GM19035 (cell line): Measurements from ENCODE around the gene EDN1.
"Not testable (repeated sequence)": the region's sequence is repeated elsewhere in the genome, so short reads cannot be mapped to it uniquely, and the experiment has no call there.

Source experiments
- ATAC-seq: cut with Tn5 transposase; IDR thresholded peaks from one replicate; pipeline ENCODE4 v1.9.1; 2021; ENCODE audit not compliant: unreplicated experiment

Gene EDN1

GRCh38 chr6:12324099-12324498 is 33.9 kb downstream of the EDN1 start:
- no peak for ATAC-seq

- no peak for ATAC-seq
These were observed 34.6 kb downstream of the EDN1 start for GRCh38 chr6:12324748-12325147.

GRCh38 chr6:12325872-12326271 is 35.7 kb downstream of the EDN1 start:
- ATAC-seq, result no peak

GRCh38 chr6:12327391-12327790 is 37.2 kb downstream of the EDN1 start:
- ATAC-seq, result no peak

- ATAC-seq, result no peak
These were observed 37.8 kb downstream of the EDN1 start for GRCh38 chr6:12327988-12328387.

- no peak for ATAC-seq
These were observed 38.5 kb downstream of the EDN1 start for GRCh38 chr6:12328701-12329100.

- no peak for ATAC-seq
These were observed 41.3 kb downstream of the EDN1 start for GRCh38 chr6:12331474-12331873.

GRCh38 chr6:12331951-12332749 is 42.0 kb downstream of the EDN1 start:
- ATAC-seq, result no peak

- ATAC-seq, result not testable (repeated sequence)
These were observed 42.6 kb downstream of the EDN1 start for GRCh38 chr6:12332750-12333079.

GRCh38 chr6:12333128-12333527 is 43.0 kb downstream of the EDN1 start:
- no peak for ATAC-seq

- no peak for ATAC-seq
These were observed 44.5 kb downstream of the EDN1 start for GRCh38 chr6:12334526-12335130.

GRCh38 chr6:12335131-12335527 is 45.0 kb downstream of the EDN1 start:
- ATAC-seq, result no peak

GRCh38 chr6:12335717-12336116 is 45.6 kb downstream of the EDN1 start:
- ATAC-seq, result no peak

- ATAC-seq, result no peak
These were observed 46.2 kb downstream of the EDN1 start for GRCh38 chr6:12336121-12336971.

GRCh38 chr6:12339022-12339421 is 48.9 kb downstream of the EDN1 start:
- ATAC-seq, result no peak

- no peak for ATAC-seq
These were observed 49.8 kb downstream of the EDN1 start for GRCh38 chr6:12339808-12340487.

- ATAC-seq, result no peak
These were observed 50.3 kb downstream of the EDN1 start for GRCh38 chr6:12340488-12340818.

GRCh38 chr6:12342664-12343063 is 52.5 kb downstream of the EDN1 start:
- no peak for ATAC-seq

GRCh38 chr6:12343122-12343439 is 52.9 kb downstream of the EDN1 start:
- ATAC-seq, result no peak

GRCh38 chr6:12343440-12344162 is 53.4 kb downstream of the EDN1 start:
- no peak for ATAC-seq

GRCh38 chr6:12344296-12344695 is 54.1 kb downstream of the EDN1 start:
- ATAC-seq, result no peak
